Fibroblast of villous mesenchyme (primary cell): ENCODE results near the gene IGFBP4. TPM values are rescaled to one million over a fixed set of nuclear protein-coding genes. Genes with fewer than 3 reads are reported as not detected.

Experiments used
- DNase-seq: peaks from one replicate; pipeline ENCODE4 v3.0.0-alpha.2; 2010; ENCODE audit warnings: low read depth
- H3K4me3 ChIP-seq: 2 replicates; pipeline ENCODE4 v1.5.1; 2011; ENCODE audit warnings: low read depth, mild to moderate bottlenecking, low read length
- CTCF ChIP-seq: IDR thresholded peaks from 2 replicates; pipeline ENCODE4 v1.5.1; 2012; ENCODE audit warnings: low read depth, mild to moderate bottlenecking, low read length; ENCODE audit not compliant: insufficient read depth
- total RNA-seq: library from RNA; depleted of rRNA; stranded (reverse); fragments of >200 nt; gene quantifications from 2 replicates; pipeline ENCODE4 v1.2.3, GENCODE V29; 2012

IGFBP4 gene
- total RNA-seq, 1 donor = 225 TPM

GRCh38 chr17:40503154-40503553 lies 59.9 kb downstream of the IGFBP4 start:
- no peak for DNase-seq
- no peak for TF ChIP-seq CTCF

GRCh38 chr17:40506786-40507185 lies 63.5 kb downstream of the IGFBP4 start:
- H3K4me3 ChIP-seq = no peak overlapping the region
- no peak for DNase-seq
- no peak for TF ChIP-seq CTCF

More at GRCh38 chr17:40503154-40503553, 59.9 kb downstream of the IGFBP4 start:
- no peak overlapping the region for H3K4me3 ChIP-seq

Other genes with a start within 250 kb of the IGFBP4 start
- 6.1 and 11.2 TPM in 2 replicates for gene WIPF2, start 224.1 kb upstream of the IGFBP4 start, total RNA-seq
- 19.0 and 28.5 TPM in 2 replicates for gene CDC6, start 155.6 kb upstream of the IGFBP4 start, total RNA-seq
- 20.3 and 23.5 TPM in 2 replicates for gene RARA, start 134.3 kb upstream of the IGFBP4 start, total RNA-seq
- 2.2 and 2.9 TPM in 2 replicates for gene GJD3, start 78.7 kb upstream of the IGFBP4 start, total RNA-seq
- 39.9 and 105 TPM in 2 replicates for gene TOP2A, start 25.6 kb upstream of the IGFBP4 start, total RNA-seq
- not detected in 2 replicates for gene TNS4, start 58.2 kb downstream of the IGFBP4 start, total RNA-seq
- not detected in 2 replicates for gene CCR7, start 122.0 kb downstream of the IGFBP4 start, total RNA-seq
- 81.2 and 108 TPM in 2 replicates for gene SMARCE1, start 204.4 kb downstream of the IGFBP4 start, total RNA-seq
- gene KRT222, start 221.7 kb downstream of the IGFBP4 start, total RNA-seq = not detected in 2 replicates